ENCODE data around the gene EME1.
"Not testable (repeated sequence)": the region's sequence is repeated elsewhere in the genome, so short reads cannot be mapped to it uniquely, and the experiment has no call there.

The EME1 gene

DNA sequence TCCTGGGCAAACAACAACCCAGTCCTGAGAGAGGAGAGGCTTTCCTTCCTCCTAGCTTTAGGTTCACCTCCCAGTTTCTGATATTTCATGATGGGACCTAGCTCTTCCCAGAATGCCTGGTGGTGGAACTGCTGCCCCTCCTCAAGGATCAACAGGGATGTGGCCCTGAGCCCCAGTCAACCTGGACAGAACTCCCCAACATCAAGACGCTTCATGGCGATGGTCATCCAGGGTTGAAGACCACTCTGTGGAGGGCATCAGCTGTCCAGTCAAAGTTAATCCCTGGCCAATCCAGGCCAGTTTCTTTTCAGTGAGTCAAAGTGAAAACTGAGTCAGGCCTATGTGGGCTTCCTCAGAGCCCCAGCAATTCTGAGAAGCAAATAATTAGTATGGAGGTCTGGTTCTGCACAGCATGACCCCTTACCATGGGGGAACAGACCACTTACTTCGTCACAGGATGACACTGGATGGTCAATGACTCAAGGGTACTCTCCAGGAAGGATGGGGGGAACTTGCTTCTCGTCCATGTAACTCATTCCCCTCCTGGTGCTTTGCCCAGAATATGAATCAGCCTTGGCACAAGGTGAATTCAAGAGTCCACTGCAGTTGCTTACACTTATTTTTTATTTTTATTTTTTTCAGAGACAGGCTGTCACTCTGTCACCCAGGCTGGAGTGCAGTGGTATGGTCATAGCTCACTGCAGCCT, 41.8 kb upstream of the EME1 start:
- TF ChIP-seq, protein P1, sequence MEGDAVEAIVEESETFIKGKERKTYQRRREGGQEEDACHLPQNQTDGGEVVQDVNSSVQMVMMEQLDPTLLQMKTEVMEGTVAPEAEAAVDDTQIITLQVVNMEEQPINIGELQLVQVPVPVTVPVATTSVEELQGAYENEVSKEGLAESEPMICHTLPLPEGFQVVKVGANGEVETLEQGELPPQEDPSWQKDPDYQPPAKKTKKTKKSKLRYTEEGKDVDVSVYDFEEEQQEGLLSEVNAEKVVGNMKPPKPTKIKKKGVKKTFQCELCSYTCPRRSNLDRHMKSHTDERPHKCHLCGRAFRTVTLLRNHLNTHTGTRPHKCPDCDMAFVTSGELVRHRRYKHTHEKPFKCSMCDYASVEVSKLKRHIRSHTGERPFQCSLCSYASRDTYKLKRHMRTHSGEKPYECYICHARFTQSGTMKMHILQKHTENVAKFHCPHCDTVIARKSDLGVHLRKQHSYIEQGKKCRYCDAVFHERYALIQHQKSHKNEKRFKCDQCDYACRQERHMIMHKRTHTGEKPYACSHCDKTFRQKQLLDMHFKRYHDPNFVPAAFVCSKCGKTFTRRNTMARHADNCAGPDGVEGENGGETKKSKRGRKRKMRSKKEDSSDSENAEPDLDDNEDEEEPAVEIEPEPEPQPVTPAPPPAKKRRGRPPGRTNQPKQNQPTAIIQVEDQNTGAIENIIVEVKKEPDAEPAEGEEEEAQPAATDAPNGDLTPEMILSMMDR (IDR thresholded peaks at IDR 0.05; ENCODE audit: low read length): no peak
- no peak for TF ChIP-seq EZH2 (IDR thresholded peaks at IDR 0.05; ENCODE audit: borderline replicate concordance, low read length)
- no peaks in the 10 kb centered on the region for H3K36me3 ChIP-seq (ENCODE audit: insufficient read depth, low read length)
- H3K9ac ChIP-seq (ENCODE audit: low read length): no peak overlapping the region
- H3K4me2 ChIP-seq (ENCODE audit: low read length): no peak overlapping the region
- no peaks in the 10 kb centered on the region for H3K79me2 ChIP-seq (ENCODE audit: insufficient read depth, low read length)
- no peak overlapping the region for H3K27ac ChIP-seq (ENCODE audit: low read depth, low read length, poor library complexity, severe bottlenecking)
- H3K9me2 ChIP-seq (ENCODE audit: low read depth, low read length): no peaks in the 10 kb centered on the region
- no peak overlapping the region for H3K4me3 ChIP-seq (ENCODE audit: low read depth, low read length, poor library complexity, severe bottlenecking)
- H3K9me3 ChIP-seq (ENCODE audit: low read length): no peaks in the 10 kb centered on the region
- no peaks in the 10 kb centered on the region for H3F3A ChIP-seq (ENCODE audit: insufficient read depth, low read length)
- no peaks in the 10 kb centered on the region for H4K20me1 ChIP-seq (ENCODE audit: insufficient read depth, low read length)
- no peak overlapping the region for H2AFZ ChIP-seq (ENCODE audit: low read length)
- H3K4me1 ChIP-seq (ENCODE audit: insufficient read depth, low read length, severe bottlenecking): no peaks in the 10 kb centered on the region
- peaks cover 6% of the 10 kb centered on the region; the same call in 1 of the 2 replicates for H3K27me3 ChIP-seq (ENCODE audit: insufficient read depth, low read length)

DNA sequence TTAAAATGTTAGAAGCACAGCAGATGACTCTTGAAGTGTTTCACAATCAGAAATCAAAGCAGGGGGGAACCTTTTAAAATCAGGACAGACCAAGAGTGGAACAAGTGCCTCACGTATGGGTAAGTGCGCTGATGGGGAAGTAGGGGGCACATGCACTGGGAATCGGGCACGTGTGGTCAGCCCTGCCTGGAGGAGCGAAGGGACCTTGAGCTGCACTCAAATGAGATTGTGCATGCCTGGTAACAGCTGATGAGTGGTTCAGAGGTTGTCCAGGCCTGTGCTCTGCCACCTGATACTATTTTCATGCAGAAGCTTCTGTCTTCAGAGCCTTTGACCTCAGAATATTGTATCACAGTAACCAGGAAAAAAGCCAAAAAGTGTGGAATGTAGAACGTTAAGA, 40.8 kb upstream of the EME1 start:
- H3K36me3 ChIP-seq (ENCODE audit: insufficient read depth, low read length): no peaks in the 10 kb centered on the region
- no peak overlapping the region for H3K4me2 ChIP-seq (ENCODE audit: low read length)
- H3K9me3 ChIP-seq (ENCODE audit: low read length): no peaks in the 10 kb centered on the region
- no peaks in the 10 kb centered on the region for H3F3A ChIP-seq (ENCODE audit: insufficient read depth, low read length)
- H3K4me3 ChIP-seq (ENCODE audit: low read depth, low read length, poor library complexity, severe bottlenecking): no peak overlapping the region
- H2AFZ ChIP-seq (ENCODE audit: low read length): no peak overlapping the region
- H3K4me1 ChIP-seq (ENCODE audit: insufficient read depth, low read length, severe bottlenecking): no peaks in the 10 kb centered on the region
- H3K9ac ChIP-seq (ENCODE audit: low read length): no peak overlapping the region
- H3K27ac ChIP-seq (ENCODE audit: low read depth, low read length, poor library complexity, severe bottlenecking): no peak overlapping the region
- peaks cover 6% of the 10 kb centered on the region; the same call in 1 of the 2 replicates for H3K27me3 ChIP-seq (ENCODE audit: insufficient read depth, low read length)
- H3K79me2 ChIP-seq (ENCODE audit: insufficient read depth, low read length): no peaks in the 10 kb centered on the region
- no peaks in the 10 kb centered on the region for H3K9me2 ChIP-seq (ENCODE audit: low read depth, low read length)
- TF ChIP-seq EZH2 (IDR thresholded peaks at IDR 0.05; ENCODE audit: borderline replicate concordance, low read length): no peak
- TF ChIP-seq, protein P1 (IDR thresholded peaks at IDR 0.05; ENCODE audit: low read length): no peak
- no peaks in the 10 kb centered on the region for H4K20me1 ChIP-seq (ENCODE audit: insufficient read depth, low read length)

DNA sequence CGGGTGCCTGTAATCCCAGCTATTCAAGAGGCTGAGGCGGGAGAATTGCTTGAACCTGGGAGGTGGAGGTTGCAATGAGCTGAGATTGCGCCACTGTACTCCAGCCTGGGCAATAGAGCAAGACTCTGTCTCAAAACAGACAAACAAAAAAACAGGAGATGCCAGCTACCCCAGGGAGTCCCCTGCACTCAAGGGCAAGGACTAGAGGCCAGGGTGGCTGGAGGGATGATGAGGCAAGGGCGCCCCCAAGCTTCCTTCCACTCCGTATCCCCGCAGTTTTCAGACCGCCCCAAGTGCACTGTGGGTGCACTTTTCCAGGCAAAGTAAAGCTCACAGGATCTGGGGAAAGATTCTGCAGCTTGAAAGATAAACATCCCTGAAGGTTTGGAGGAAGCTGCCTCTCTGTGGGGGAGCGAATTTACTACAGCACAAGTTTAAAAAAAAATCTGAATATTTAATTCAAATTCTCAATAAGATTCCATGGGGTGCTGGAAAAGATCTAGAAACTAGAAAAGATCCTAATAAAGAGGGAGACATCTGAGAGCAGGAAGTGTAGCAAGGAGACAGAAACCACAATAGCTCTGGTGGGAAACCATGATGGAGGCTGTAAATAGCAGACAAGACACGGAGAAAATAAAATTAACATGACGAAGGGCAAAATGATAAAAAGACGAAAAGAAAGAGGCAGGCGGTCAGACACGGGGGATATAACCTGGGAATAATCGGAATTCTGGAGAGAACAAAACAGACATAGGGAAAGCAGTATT, 39.6 kb upstream of the EME1 start:
- H3K27ac ChIP-seq (ENCODE audit: low read depth, low read length, poor library complexity, severe bottlenecking); H3K4me1 ChIP-seq (ENCODE audit: insufficient read depth, low read length, severe bottlenecking); H3K27me3 ChIP-seq (ENCODE audit: insufficient read depth, low read length); H3K79me2 ChIP-seq (ENCODE audit: insufficient read depth, low read length); H3K9ac ChIP-seq (ENCODE audit: low read length); H3K4me3 ChIP-seq (ENCODE audit: low read depth, low read length, poor library complexity, severe bottlenecking); H3K9me3 ChIP-seq (ENCODE audit: low read length); H2AFZ ChIP-seq (ENCODE audit: low read length); H3F3A ChIP-seq (ENCODE audit: insufficient read depth, low read length); H3K4me2 ChIP-seq (ENCODE audit: low read length); H3K36me3 ChIP-seq (ENCODE audit: insufficient read depth, low read length); H3K9me2 ChIP-seq (ENCODE audit: low read depth, low read length); H4K20me1 ChIP-seq (ENCODE audit: insufficient read depth, low read length): not testable (repeated sequence)

Data from OCI-LY1 (cell line).